Right cardiac atrium (tissue), 5 donors: ENCODE data around the gene CHDH. TPM values are rescaled to one million over a fixed set of nuclear protein-coding genes. Genes with fewer than 3 reads are reported as not detected.

ENCODE experiments used
- ATAC-seq, 2 donors: fragments of 200-7000 bp; cut with Tn5 transposase; one replicate each; pipeline versions ENCODE4 v1.8.0 to v1.9.1; 2020; ENCODE audit warnings: moderate library complexity in 2 of 2, mild to moderate bottlenecking in 1 of 2
- DNase-seq, 3 donors: peaks; one replicate each; pipeline ENCODE4 v3.0.0-alpha.2; 2020
- H3K27ac ChIP-seq: one replicate; pipeline ENCODE4 v1.5.1; 2013; ENCODE audit warnings: mild to moderate bottlenecking, low read length, control low read depth, moderate library complexity
- H3K27me3 ChIP-seq: one replicate; pipeline ENCODE4 v1.6.1; 2013; ENCODE audit not compliant: control insufficient read depth, insufficient read depth
- H3K4me1 ChIP-seq: one replicate; pipeline ENCODE4 v1.6.1; 2013; ENCODE audit warnings: low read length; ENCODE audit not compliant: control insufficient read depth, insufficient read depth
- H3K4me3 ChIP-seq: one replicate; pipeline ENCODE4 v1.5.1; 2013; ENCODE audit warnings: low read length, control low read depth
- H3K9me3 ChIP-seq: one replicate; pipeline ENCODE4 v1.6.1; 2013; ENCODE audit warnings: low read length; ENCODE audit not compliant: control insufficient read depth
- WGBS: extraction: QIAGEN DNeasy Blood & Tissue Kit; methylation state at CpG from one replicate; pipeline ENCODE4 v1.1.7; 2013; 5-methylcytosine and 5-hydroxymethylcytosine counted together
- intact Hi-C, 4 donors: fragments of 100-400 bp; cut with DNase I; formaldehyde crosslinking; loops; one replicate each; pipeline versions ENCODE4 v1.11.0 to v1.14.0; 2022 to 2023
- polyA plus RNA-seq: library from polyadenylated mRNA; stranded (reverse); fragments of 200-250 nt; gene quantifications from one replicate; pipeline ENCODE4 v1.2.3, GENCODE V29; 2013
- total RNA-seq, 4 donors: library from RNA; stranded (reverse); fragmentation: NEBNext Ultra II Directional; extraction: Animal tissue kit (Norgen Biotek cat#: 25700); gene quantifications; one replicate each; pipeline ENCODE4 v1.2.1, GENCODE V29; 2021
- donor health status: healthy with polysubstance abuse.
- donor health status: DM: no; HTN: yes; CAD: no.
- donor health status: DM: no; HTN: no; CAD: no.
- donor health status: DM: no; HTN: yes; CAD: no; lungs with severe emphysema.
- donor health status: DM: yes; HTN: yes; CAD: no.

CHDH gene
- total and polyA plus RNA-seq, 5 donors, result 2.2 to 8.2 (median 6.0) TPM

GRCh38 chr3:53835257-53835656, 11.0 kb downstream of the CHDH start:
- Histone ChIP-seq H3K4me3 (no peak overlapping the region), H3K27me3 (no peaks in the 10 kb centered on the region), H3K4me1 (no peaks in the 10 kb centered on the region), H3K27ac (no peak overlapping the region), H3K9me3 (no peaks in the 10 kb centered on the region)
- WGBS, result 79% methylated on average over 1 of the region's 1 CpG
- no peak for ATAC-seq
- no peak for DNase-seq
- intact Hi-C loops, result no loop called here

GRCh38 chr3:53834429-53835095, 11.7 kb downstream of the CHDH start:
- H3K27ac ChIP-seq, result no peak overlapping the region
- WGBS, result 88% methylated on average over 6 of the region's 6 CpGs
- no peak for DNase-seq
- no peaks in the 10 kb centered on the region for H3K27me3 ChIP-seq
- ATAC-seq, result no peak
- no peaks in the 10 kb centered on the region for H3K4me1 ChIP-seq
- H3K9me3 ChIP-seq, result no peaks in the 10 kb centered on the region
- no peak overlapping the region for H3K4me3 ChIP-seq
- intact Hi-C loops, result no loop called here

DNA sequence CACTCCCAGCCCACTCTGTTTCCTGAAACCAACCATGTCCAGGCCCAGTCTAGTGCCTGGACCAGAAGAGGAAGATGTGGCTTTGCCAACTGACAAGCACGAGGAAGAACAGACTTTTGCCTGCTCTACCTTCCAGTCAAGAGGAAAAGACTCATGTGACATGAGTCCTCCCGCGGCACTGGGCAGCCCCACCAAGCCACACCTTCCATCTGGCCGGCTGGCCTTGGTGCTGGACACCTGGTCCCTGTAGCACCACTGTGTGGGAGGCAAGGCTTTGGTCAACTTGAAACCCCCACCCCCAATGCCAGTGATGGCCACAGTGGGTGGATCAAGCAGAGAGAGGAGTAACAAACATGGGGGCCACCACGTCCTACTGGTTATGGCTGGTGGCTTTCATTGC, 12.5 kb downstream of the CHDH start:
- ATAC-seq, result no peak
- H3K9me3 ChIP-seq, result no peaks in the 10 kb centered on the region
- no peaks in the 10 kb centered on the region for H3K27me3 ChIP-seq
- no peak overlapping the region for H3K4me3 ChIP-seq
- no peaks in the 10 kb centered on the region for H3K4me1 ChIP-seq
- intact Hi-C loops, result no loop called here
- DNase-seq, result no peak
- WGBS, result 78% methylated on average over 5 of the region's 5 CpGs
- H3K27ac ChIP-seq, result no peak overlapping the region

DNA sequence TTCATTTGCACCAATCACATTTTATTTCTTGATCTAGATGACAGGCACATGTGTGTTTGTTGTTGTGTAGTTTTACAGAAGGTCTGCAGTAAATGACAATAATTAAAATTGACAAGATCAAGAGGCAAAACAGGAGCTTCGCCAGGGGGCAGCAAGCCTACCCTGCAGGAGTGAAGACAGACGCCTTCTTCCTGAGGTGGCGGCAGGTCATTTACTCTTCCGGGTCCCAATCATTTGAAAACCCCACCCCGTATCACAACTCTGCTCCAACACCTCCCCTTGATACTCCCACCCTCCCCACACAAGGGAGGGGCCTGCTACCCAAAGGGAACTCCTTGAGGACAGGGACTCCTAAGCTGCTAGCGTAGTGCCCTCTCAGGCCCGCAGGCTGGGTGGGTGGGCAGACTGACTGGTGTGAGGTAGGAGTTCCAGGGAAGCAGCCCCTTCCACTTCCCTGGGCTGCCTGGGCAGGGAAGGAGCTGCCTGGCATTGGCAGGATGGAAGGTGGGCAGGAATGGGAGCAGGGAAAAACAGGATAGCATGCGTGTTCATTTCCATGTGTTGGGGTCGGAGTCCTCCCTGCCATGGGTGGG, 13.1 kb downstream of the CHDH start:
- Histone ChIP-seq H3K27me3 (no peaks in the 10 kb centered on the region), H3K4me3 (no peak overlapping the region), H3K4me1 (no peaks in the 10 kb centered on the region), H3K27ac (no peak overlapping the region), H3K9me3 (no peaks in the 10 kb centered on the region)
- intact Hi-C loops, result no loop called here
- DNase-seq (no peak), ATAC-seq (no peak)
- 85% methylated on average over 9 of the region's 9 CpGs for WGBS

DNA sequence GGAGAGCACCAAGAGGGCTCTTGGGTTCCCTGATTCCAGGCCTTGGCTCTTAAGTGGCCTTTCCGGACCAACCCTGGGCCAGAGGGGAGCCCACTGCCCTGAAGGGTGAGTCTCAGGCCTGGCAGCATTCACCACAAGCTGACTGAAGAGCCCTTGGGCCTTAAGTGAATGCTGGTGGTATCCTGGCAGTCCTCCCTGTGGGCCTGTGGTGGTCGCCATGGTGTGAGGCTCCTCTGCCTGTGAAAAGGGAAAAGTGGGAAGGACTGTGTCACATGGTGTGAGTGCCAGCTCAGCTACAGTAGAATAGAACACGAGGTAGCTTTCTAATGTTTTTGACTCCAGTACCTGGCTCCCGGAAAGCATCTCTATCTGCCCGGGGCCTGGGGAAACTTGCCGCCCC, 15.3 kb downstream of the CHDH start:
- no peaks in the 10 kb centered on the region for H3K4me1 ChIP-seq
- no peaks in the 10 kb centered on the region for H3K9me3 ChIP-seq
- H3K27ac ChIP-seq, result no peak overlapping the region
- no peak for ATAC-seq
- no peaks in the 10 kb centered on the region for H3K27me3 ChIP-seq
- DNase-seq, result no peak
- 89% methylated on average over 6 of the region's 6 CpGs for WGBS
- intact Hi-C loops, result no loop called here
- no peak overlapping the region for H3K4me3 ChIP-seq

DNA sequence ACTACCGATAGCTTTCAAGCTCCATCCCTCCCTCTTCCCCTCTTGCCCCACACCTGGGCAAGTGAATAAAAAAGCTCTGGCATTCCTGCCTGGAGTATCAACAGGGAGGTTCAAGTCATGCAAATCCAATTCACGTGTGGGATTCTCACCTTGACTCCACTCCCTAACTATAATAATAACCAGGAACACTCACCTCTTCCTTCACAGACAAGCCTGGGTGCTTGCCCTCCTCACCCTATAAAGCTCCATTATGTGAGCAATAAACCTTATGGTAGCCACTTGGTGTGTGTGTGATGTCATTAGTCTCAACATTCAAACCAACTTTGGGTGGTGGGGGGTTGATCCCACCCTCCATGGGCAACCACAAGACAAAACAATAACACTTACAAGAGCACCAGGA, 16.6 kb downstream of the CHDH start:
- H3K9me3 ChIP-seq, result no peaks in the 10 kb centered on the region
- DNase-seq (no peak), ATAC-seq (no peak)
- no peaks in the 10 kb centered on the region for H3K4me1 ChIP-seq
- H3K27ac ChIP-seq, result no peak overlapping the region
- WGBS, result 83% methylated on average over 2 of the region's 2 CpGs
- intact Hi-C loops, result no loop called here
- no peak overlapping the region for H3K4me3 ChIP-seq
- no peaks in the 10 kb centered on the region for H3K27me3 ChIP-seq

DNA sequence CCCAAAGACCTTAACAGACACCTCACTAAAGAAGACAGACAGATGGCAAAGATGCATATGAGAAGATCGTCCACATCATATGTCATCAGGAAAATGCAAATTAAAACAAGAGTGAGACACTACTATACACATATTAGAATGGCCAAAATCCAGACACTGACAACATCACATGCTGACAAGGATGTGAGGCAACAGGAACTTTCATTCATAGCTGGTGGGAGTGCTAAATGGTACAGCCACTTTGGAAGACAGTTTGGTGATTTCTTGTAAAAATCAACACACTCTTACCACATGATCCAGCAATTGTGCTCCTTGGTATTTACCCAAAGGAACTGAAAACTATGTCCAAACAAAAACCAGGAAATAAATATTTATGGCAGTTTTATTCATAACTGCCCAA, 17.6 kb downstream of the CHDH start:
- Histone ChIP-seq H3K4me3 (no peak overlapping the region), H3K4me1 (no peaks in the 10 kb centered on the region), H3K27me3 (no peaks in the 10 kb centered on the region), H3K9me3 (no peaks in the 10 kb centered on the region), H3K27ac (no peak overlapping the region)
- intact Hi-C loops, result no loop called here
- no peak for ATAC-seq
- DNase-seq, result no peak
- WGBS, result 69% methylated on average over 1 of the region's 1 CpG

GRCh38 chr3:53826048-53826447, 20.2 kb downstream of the CHDH start:
- ATAC-seq (no peak), DNase-seq (no peak)
- Histone ChIP-seq H3K4me1 (peaks cover 2% of the 10 kb centered on the region), H3K27ac (no peak overlapping the region), H3K27me3 (no peaks in the 10 kb centered on the region), H3K9me3 (no peaks in the 10 kb centered on the region), H3K4me3 (no peak overlapping the region)
- intact Hi-C loops, result no loop called here
- 46% methylated on average over 1 of the region's 1 CpG for WGBS

- ATAC-seq (no peak), DNase-seq (no peak)
- Histone ChIP-seq H3K4me1 (peaks cover 2% of the 10 kb centered on the region), H3K9me3 (no peaks in the 10 kb centered on the region), H3K27me3 (no peaks in the 10 kb centered on the region), H3K4me3 (no peak overlapping the region), H3K27ac (no peak overlapping the region)
- intact Hi-C loops, result no loop called here
- 83% methylated on average over 4 of the region's 4 CpGs for WGBS
Measured at GRCh38 chr3:53824795-53825194, 21.4 kb downstream of the CHDH start.

GRCh38 chr3:53823956-53824657, 22.1 kb downstream of the CHDH start:
- intact Hi-C loops, result no loop called here
- 69% methylated on average over 10 of the region's 10 CpGs for WGBS
- ATAC-seq (no peak), DNase-seq (no peak)
- Histone ChIP-seq H3K4me1 (peaks cover 2% of the 10 kb centered on the region), H3K4me3 (no peak overlapping the region), H3K9me3 (no peaks in the 10 kb centered on the region), H3K27me3 (no peaks in the 10 kb centered on the region), H3K27ac (no peak overlapping the region)

DNA sequence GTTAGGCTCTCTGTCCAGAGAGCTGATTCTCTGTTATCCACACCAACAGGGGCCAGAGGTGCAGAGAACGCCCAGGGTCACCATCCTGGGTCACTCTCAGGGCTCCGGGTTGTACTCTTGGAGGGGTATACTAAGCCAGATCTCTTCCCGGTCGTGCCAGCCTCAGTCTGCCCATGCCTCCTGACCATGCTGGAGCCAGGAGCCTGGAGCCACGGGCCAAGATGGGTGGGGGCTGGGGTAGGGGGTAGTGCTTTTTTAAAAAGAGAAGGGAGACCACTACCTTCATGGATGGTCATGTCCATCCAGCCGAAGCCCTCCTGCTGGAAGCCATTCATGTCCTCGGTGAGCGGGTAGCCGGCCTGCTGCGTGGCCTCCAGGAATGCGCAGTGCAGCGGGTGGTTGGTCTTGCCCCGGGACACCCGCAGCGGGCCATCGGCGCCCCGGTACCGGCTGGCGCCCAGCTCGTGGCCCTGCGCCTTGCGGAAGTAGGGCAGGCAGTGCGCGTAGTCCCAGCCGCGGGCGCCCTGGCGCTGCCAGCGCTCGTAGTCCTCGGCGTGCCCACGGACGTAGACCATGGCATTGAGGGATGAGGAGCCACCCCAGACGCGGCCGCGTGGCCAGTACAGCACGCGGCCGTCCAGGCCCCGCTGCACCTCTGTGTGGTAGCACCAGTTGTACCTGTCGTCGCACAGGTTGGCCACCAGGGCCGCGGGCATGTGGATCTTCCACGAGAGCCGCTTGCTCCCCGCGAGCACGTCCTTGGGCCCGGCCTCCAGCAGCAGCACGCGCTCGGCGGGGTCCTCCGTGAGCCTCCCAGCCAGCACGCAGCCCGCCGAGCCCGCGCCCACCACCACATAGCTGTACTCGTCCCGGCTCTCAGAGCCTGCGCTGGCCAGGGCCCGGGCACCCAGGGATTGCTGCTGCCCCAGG, 22.9 kb downstream of the CHDH start:
- peaks cover 2% of the 10 kb centered on the region for H3K4me1 ChIP-seq
- DNase-seq (no peak), ATAC-seq (peak in 1 of 2 donors; percentile 17)
- WGBS, result 97% methylated on average over 67 of the region's 67 CpGs
- no peak overlapping the region for H3K27ac ChIP-seq
- no peaks in the 10 kb centered on the region for H3K9me3 ChIP-seq
- no peak overlapping the region for H3K4me3 ChIP-seq
- H3K27me3 ChIP-seq, result no peaks in the 10 kb centered on the region
- intact Hi-C loops, result no loop called here
